Neural cell (in vitro differentiated cells): ENCODE results near the gene MICU1.
"Not testable (repeated sequence)": the region's sequence is repeated elsewhere in the genome, so short reads cannot be mapped to it uniquely, and the experiment has no call there.

ENCODE experiments used
- EZH2 ChIP-seq: fragments of 200-600, 300-800 bp; shearing (Covaris generic), sonication (generic); IDR thresholded peaks from 2 replicates; pipeline ENCODE4 v1.6.1; 2014; ENCODE audit warnings: antibody characterized with exemption, low read length, borderline replicate concordance, mild to moderate bottlenecking; ENCODE audit not compliant: insufficient read depth, poor library complexity, severe bottlenecking
- POLR2AphosphoS5 ChIP-seq: IDR thresholded peaks from 2 replicates; pipeline ENCODE4 v1.6.1; 2012
- TF ChIP-seq, protein P1 (sequence below): fragments of 450-650 bp; IDR thresholded peaks from 2 replicates; pipeline ENCODE4 v1.5.1; 2014; ENCODE audit warnings: antibody characterized with exemption, mild to moderate bottlenecking, moderate library complexity; ENCODE audit not compliant: poor library complexity, severe bottlenecking

DNA sequence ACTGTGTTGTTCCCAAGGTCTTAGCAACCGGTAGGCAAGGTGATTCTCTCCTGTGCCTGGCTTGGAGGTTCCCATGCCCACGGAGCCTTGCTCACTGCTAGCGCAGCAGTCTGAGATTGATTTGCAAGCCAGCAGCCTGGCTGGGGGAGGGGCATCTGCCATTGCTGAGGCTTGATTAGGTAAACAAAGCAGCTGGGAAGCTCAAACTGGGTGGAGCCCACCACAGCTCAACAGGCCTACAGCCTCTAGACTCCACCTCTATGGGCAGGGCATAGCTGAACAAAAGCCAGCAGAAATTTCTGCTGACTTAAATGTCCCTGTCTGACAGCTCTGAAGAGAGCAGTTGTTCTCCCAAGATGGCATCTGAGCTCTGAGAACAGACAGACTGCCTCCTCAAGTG is 230.3 kb downstream of the MICU1 start:
- TF ChIP-seq, protein P1, sequence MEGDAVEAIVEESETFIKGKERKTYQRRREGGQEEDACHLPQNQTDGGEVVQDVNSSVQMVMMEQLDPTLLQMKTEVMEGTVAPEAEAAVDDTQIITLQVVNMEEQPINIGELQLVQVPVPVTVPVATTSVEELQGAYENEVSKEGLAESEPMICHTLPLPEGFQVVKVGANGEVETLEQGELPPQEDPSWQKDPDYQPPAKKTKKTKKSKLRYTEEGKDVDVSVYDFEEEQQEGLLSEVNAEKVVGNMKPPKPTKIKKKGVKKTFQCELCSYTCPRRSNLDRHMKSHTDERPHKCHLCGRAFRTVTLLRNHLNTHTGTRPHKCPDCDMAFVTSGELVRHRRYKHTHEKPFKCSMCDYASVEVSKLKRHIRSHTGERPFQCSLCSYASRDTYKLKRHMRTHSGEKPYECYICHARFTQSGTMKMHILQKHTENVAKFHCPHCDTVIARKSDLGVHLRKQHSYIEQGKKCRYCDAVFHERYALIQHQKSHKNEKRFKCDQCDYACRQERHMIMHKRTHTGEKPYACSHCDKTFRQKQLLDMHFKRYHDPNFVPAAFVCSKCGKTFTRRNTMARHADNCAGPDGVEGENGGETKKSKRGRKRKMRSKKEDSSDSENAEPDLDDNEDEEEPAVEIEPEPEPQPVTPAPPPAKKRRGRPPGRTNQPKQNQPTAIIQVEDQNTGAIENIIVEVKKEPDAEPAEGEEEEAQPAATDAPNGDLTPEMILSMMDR: not testable (repeated sequence)
- not testable (repeated sequence) for TF ChIP-seq POLR2AphosphoS5, EZH2
